Lung (tissue), 12 donors: ENCODE measurements around the gene TRIM42. TPM values are rescaled to one million over a fixed set of nuclear protein-coding genes. Genes with fewer than 3 reads are reported as not detected.

Experiments used
- ATAC-seq: fragments of 200-7000 bp; cut with Tn5 transposase; one replicate; pipeline ENCODE4 v1.9.1; 2020; ENCODE audit warnings: moderate number of reproducible peaks; ENCODE audit not compliant: insufficient read depth, low FRiP score
- DNase-seq, 3 donors: peaks; one replicate each; pipeline ENCODE4 v3.0.0-alpha.2; 2013 to 2017
- H3K27ac ChIP-seq, 2 donors: one replicate each; pipeline ENCODE4 v1.5.1; 2013; ENCODE audit warnings: mild to moderate bottlenecking in 2 of 2, moderate library complexity in 2 of 2, control low read depth in 1 of 2, inconsistent platforms in 1 of 2, low read depth in 1 of 2, low read length in 1 of 2
- H3K27me3 ChIP-seq, 3 donors: one replicate each; pipeline ENCODE4 v1.5.1; 2013; ENCODE audit warnings: low read length in 2 of 3; ENCODE audit not compliant: control insufficient read depth in 3 of 3, insufficient read depth in 3 of 3
- H3K36me3 ChIP-seq, 4 donors: one replicate each; pipeline ENCODE4 v1.5.1; 2013; ENCODE audit warnings: low read length in 4 of 4, mild to moderate bottlenecking in 1 of 4, moderate library complexity in 1 of 4; ENCODE audit not compliant: control insufficient read depth in 4 of 4, insufficient read depth in 4 of 4
- H3K4me1 ChIP-seq, 5 donors: one replicate each; pipeline ENCODE4 v1.5.1; 2013; ENCODE audit warnings: low read length in 5 of 5, mild to moderate bottlenecking in 2 of 5, moderate library complexity in 1 of 5; ENCODE audit not compliant: control insufficient read depth in 5 of 5, insufficient read depth in 5 of 5
- H3K4me3 ChIP-seq: one replicate; pipeline ENCODE4 v1.5.1; 2013; ENCODE audit warnings: mild to moderate bottlenecking, control low read depth, moderate library complexity
- H3K9ac ChIP-seq, 2 donors: one replicate each; pipeline ENCODE4 v1.5.1; 2013; ENCODE audit warnings: low read length in 2 of 2, control low read depth in 1 of 2; ENCODE audit not compliant: insufficient read depth in 1 of 2
- H3K9me3 ChIP-seq, 4 donors: one replicate each; pipeline ENCODE4 v1.5.1; 2013; ENCODE audit warnings: low read length in 3 of 4, mild to moderate bottlenecking in 1 of 4, moderate library complexity in 1 of 4; ENCODE audit not compliant: control insufficient read depth in 4 of 4, insufficient read depth in 3 of 4
- CTCF ChIP-seq: IDR thresholded peaks from 2 replicates; pipeline ENCODE4 v1.5.1; 2012; ENCODE audit warnings: mild to moderate bottlenecking; ENCODE audit errors: control extremely low read depth, extremely low read depth
- WGBS, 2 donors: extraction: QIAGEN DNeasy Blood & Tissue Kit; methylation state at CpG; one replicate each; pipeline ENCODE4 v1.1.7; 2013; 5-methylcytosine and 5-hydroxymethylcytosine counted together
- polyA plus RNA-seq, 2 donors: library from polyadenylated mRNA; stranded (reverse); fragments of 200-250 nt; gene quantifications; one replicate each; pipeline ENCODE4 v1.2.1, GENCODE V29; 2013
- total RNA-seq, 2 donors: library from RNA; depleted of rRNA in 1 of 2; stranded (reverse); fragments of >200 nt in 1 of 2; gene quantifications; one replicate each; pipeline ENCODE4 v1.2.1, GENCODE V29; 2014 to 2021
- donor health status: control.
- donor health status: control.
- donor health status: Bipolar disorder and iron deficiency.
- donor health status: healthy.
- donor health status: DM: yes; HTN: yes; CAD: no.

The TRIM42 gene
- total and polyA plus RNA-seq, 4 donors, result not detected

GRCh38 chr3:140651287-140651686 lies 26.6 kb upstream of the TRIM42 start:
- H3K27me3 ChIP-seq, result no peaks in the 10 kb centered on the region
- TF ChIP-seq CTCF, result no peak
- H3K9ac ChIP-seq, result no peak overlapping the region
- H3K27ac ChIP-seq, result no peak overlapping the region
- H3K36me3 ChIP-seq, result no peaks in the 10 kb centered on the region
- DNase-seq, result no peak
- H3K4me1 ChIP-seq, result no peaks in the 10 kb centered on the region
- 92 to 93% methylated on average over 17 to 23 of the region's 23 CpGs for WGBS, 2 donors
- peaks cover 0 to 5% (median 0%) of the 10 kb centered on the region in 4 donors for H3K9me3 ChIP-seq
- no peak for ATAC-seq
- no peak overlapping the region for H3K4me3 ChIP-seq

- no peaks in the 10 kb centered on the region for H3K27me3 ChIP-seq
- H3K4me1 ChIP-seq, result no peaks in the 10 kb centered on the region
- TF ChIP-seq CTCF, result no peak
- DNase-seq (no peak), ATAC-seq (no peak)
- H3K9me3 ChIP-seq, result no peaks in the 10 kb centered on the region
- H3K36me3 ChIP-seq, result no peaks in the 10 kb centered on the region
- 86 to 88% methylated on average over 1 of the region's 1 CpG for WGBS, 2 donors
- H3K9ac ChIP-seq, result no peak overlapping the region
- H3K4me3 ChIP-seq, result no peak overlapping the region
- H3K27ac ChIP-seq, result no peak overlapping the region
Measured at GRCh38 chr3:140655678-140656077, 22.2 kb upstream of the TRIM42 start.

- 60% methylated on average over 5 of the region's 5 CpGs for whole genome bisulfite sequencing, 2 donors
- H3K9ac ChIP-seq, result no peak overlapping the region
Measured at GRCh38 chr3:140664111-140664510, 13.8 kb upstream of the TRIM42 start.

More at GRCh38 chr3:140664111-140664510, 13.8 kb upstream of the TRIM42 start:
- Histone ChIP-seq H3K36me3 (no peaks in the 10 kb centered on the region), H3K27me3 (no peaks in the 10 kb centered on the region), H3K4me3 (no peak overlapping the region), H3K4me1 (no peaks in the 10 kb centered on the region), H3K9me3 (peaks cover 0 to 2% (median 0%) of the 10 kb centered on the region in 4 donors), H3K27ac (no peak overlapping the region)
- ATAC-seq (no peak), DNase-seq (no peak)
- TF ChIP-seq CTCF, result no peak
